GM18951 (cell line): ENCODE results near the gene PBX2.

ENCODE experiments used
- POLR2A ChIP-seq: IDR thresholded peaks from 4 replicates; pipeline ENCODE4 v1.6.1; 2011; ENCODE audit warnings: mild to moderate bottlenecking; ENCODE audit not compliant: insufficient read length, insufficient read depth; ENCODE audit errors: extremely low read depth
- in situ Hi-C: fragments of 300-500 bp; cut with MboI; formaldehyde crosslinking; loops from one replicate; pipeline ENCODE4 v1.12.0; 2022; ENCODE audit warnings: low sequenced_read_pairs, mixed read lengths, inconsistent platforms; ENCODE audit not compliant: unreplicated experiment

PBX2 gene

GRCh38 chr6:32137454-32137853 is 52.5 kb downstream of the PBX2 start:
- TF ChIP-seq POLR2A, result no peak

More at GRCh38 chr6:32137454-32137853, 52.5 kb downstream of the PBX2 start:
- in situ Hi-C loops, result no loop called here
